Brain pericyte (primary cell): ENCODE measurements around the gene FKBP3.
A peak's percentile ranks its signal among the peaks of the same experiment; 100 is the strongest.
"Not testable (repeated sequence)": the region's sequence is repeated elsewhere in the genome, so short reads cannot be mapped to it uniquely, and the experiment has no call there.

Experiments used
- DNase-seq: peaks from one replicate; pipeline ENCODE4 v3.0.0-alpha.2; 2012; ENCODE audit warnings: low read depth, low spot score

Gene FKBP3

GRCh38 chr14:45112896-45113781 is 21.1 kb downstream of the FKBP3 start:
- no peak for DNase-seq

- no peak for DNase-seq
Measured at GRCh38 chr14:45104561-45104960, 29.7 kb downstream of the FKBP3 start.

- no peak for DNase-seq
Measured at GRCh38 chr14:45103806-45104205, 30.5 kb downstream of the FKBP3 start.

GRCh38 chr14:45096218-45096617 is 38.1 kb downstream of the FKBP3 start:
- no peak for DNase-seq

GRCh38 chr14:45095143-45095542 is 39.1 kb downstream of the FKBP3 start:
- no peak for DNase-seq

GRCh38 chr14:45094275-45094674 is 40.0 kb downstream of the FKBP3 start:
- no peak for DNase-seq

- DNase-seq = no peak
Measured at GRCh38 chr14:45091710-45092109, 42.6 kb downstream of the FKBP3 start.

- no peak for DNase-seq
Measured at GRCh38 chr14:45089813-45090212, 44.5 kb downstream of the FKBP3 start.

GRCh38 chr14:45084946-45085346 is 49.3 kb downstream of the FKBP3 start:
- peak; percentile 5 for DNase-seq

- DNase-seq = peak; percentile 69
Measured at GRCh38 chr14:45083976-45084722, 50.1 kb downstream of the FKBP3 start, which contains the start of gene PRPF39. Gene PRPF39 (plus strand): TSS chr14:45084116. CDS start chr14:45095240, 11,124 bp downstream.

DNA sequence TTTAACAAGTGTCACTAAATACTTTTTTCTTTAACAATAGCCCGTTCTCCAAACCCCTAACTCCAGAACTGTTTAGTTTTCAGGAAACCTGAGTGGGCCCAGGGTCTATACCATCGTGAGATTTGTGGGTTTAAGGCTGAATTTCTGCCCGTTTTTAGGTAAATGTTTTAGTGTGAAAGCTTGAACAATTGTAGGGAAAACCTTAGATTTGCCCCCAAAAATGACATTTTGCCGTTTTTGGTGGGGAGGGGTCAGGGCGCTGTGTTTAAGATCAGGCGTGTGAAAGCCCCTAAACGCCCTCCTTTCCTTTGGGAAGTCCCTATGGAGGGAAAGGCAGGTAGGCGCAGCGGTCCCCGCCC is 50.7 kb downstream of the FKBP3 start:
- DNase-seq = no peak

GRCh38 chr14:45082420-45082819 is 51.9 kb downstream of the FKBP3 start:
- no peak for DNase-seq

DNA sequence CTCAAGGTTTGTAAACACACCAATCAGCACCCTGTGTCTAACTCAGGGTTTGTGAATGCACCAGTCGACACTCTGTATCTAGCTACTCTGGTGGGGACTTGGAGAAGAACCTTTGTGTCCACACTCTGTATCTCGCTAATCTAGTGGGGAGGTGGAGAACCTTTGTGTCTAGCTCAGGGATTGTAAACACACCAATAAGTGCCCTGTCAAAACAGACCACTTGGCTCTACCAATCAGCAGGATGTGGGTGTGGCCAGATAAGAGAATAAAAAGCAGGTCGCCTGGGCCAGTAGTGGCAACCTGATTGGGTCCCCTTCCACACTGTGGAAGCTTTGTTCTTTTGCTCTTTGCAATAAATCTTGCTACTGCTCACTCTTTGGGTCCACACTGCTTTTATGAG is 53.2 kb downstream of the FKBP3 start:
- not testable (repeated sequence) for DNase-seq

DNA sequence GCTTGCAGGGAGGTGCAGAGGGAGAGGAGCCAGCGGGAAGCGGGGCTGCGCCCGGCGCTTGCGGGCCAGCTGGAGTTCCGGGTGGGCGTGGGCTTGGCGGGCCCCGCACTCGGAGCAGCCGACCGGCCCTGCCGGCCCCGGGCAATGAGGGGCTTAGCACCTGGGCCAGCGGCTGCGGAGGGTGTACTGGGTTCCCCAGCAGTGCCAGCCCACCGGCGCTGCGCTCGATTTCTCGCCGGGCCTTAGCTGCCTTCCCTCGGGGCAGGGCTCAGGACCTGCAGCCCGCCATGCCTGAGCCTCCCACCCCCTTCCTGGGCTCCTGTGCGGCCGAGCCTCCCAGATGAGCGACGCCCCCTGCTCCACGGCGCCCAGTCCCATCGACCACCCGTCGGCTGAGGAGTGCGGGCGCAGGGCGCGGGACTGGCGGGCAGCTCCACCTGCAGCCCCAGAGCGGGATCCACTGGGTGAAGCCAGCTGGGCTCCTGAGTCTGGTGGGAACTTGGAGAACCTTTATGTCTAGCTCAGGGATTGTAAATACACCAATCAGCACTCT is 53.8 kb downstream of the FKBP3 start:
- not testable (repeated sequence) for DNase-seq

DNA sequence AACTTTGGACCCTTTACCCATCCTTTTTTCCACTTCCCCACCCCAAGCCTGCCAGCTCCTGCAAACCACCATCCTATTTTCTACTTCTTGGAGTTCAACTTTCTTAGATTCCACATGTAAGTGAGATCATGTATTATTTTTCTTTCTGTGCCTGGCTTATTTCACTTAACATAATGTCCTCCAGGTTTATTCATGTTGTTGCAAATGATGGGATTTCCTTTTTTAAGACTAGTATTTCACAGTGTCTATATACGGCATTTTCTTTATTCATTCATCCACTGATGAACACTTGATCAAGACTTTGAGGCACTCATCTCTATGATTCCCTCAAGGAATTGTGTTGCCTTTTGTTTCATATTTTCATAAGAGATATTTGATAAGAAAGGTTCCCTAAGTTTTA is 56.0 kb downstream of the FKBP3 start:
- no peak for DNase-seq

DNA sequence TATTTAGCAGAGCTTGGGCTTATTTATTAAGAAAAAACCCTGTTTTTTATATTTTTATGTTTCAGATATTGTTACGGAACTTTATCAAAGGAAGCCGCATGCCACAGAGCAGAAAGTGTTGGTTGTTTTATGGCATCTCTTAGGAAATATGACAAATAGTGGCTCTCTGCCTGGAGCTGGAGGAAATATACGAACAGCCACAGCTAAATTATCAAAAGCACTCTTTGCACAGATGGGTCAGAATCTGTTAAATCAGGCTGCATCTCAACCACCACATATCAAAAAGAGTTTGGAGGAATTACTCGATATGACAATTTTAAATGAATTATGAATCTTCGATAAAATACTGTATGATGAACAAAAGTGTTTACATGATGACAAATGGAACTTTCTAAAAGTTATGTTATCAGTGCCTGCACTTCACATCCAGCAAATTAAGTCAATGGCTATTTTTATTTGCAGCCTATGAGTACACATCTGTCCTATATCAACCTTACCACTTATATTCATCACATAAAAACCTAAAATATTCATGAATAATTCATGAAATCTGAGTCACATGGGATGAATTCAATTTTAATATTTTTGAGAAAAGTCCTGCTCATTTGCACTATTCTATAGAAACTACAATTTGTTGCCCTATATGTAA is 60.9 kb downstream of the FKBP3 start:
- no peak for DNase-seq

- DNase-seq = no peak
Measured at GRCh38 chr14:45072126-45072525, 62.2 kb downstream of the FKBP3 start.

DNA sequence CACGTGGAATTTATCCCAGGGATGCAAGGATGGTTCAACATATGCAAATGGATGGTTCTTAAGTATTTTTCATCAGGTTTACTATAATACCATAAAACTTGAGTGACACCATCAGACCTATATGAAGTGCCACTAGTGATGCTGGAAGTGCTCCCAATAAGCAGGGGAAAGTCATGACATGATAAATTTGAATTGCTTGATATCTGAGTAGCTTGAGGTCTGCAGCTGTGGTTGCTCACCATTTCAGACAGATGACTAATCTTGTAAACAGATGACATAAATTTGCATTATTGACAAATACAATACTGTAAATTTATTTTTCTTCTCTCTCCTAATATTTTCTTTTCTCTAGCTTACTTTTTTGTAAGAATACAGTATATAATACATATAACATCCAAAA is 64.1 kb downstream of the FKBP3 start:
- DNase-seq = no peak

GRCh38 chr14:45068396-45068795 is 65.9 kb downstream of the FKBP3 start:
- DNase-seq = no peak

DNA sequence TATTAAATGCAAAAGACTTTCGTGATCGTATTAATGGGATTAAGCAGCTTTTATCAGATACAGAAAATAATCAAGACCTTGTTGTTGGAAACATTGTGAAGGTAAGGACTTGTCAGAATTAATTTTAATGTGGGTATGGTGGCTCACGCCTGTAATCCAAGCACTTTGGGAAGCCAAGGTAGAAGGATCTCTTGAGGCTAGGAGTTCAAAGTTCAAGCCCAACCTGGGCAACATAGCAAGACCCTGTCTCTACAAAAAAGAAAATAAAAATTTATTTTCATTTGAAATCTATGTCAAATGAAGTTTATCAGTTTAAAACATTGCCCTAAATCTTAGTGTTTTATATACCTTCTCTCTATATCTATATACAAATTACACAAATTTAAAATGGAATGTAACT is 67.6 kb downstream of the FKBP3 start:
- no peak for DNase-seq

DNA sequence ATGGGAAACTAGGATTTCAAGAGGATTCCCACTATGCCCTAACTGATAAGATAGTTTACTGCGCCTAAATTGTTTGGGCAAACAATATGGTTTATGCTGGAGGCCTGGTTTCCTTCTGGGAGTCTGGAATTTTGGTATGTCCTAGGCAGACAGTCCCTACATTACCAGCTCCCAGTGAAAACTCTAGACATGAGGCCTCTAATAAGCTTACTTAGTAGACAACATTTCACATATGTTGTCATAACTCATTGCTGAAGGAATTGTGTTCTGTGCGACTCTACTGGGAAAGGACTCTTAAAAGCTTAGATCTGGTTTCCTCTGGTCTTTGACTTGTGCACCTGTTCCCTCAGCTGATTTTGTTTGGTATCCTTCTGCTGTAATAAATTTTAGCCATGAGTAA is 68.3 kb downstream of the FKBP3 start:
- DNase-seq = no peak
